ENCODE measurements around the gene RERG.

DNA sequence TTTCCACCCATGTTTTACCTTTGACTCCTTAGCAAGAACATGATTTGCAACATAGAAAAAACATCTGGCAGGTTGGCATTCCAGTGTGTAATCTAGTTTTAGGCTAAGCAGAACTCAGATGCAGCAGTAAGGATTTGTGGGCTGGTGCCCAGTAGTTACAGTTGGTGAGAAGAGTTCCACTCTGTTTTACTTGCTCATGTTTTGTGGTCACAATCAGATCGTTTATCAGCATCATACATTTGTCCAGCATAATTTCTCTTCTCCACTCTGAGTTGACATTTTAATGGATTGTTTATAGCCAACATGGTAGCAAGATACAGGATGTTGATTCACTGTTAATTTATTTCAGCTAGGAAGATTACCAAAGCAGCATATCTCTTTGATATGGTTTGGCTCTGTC, 128.4 kb downstream of the RERG start:
- TF ChIP-seq CTCF (IDR thresholded peaks at IDR 0.05 in 4 of 5, conservative IDR thresholded peaks at IDR 0.05 in 1 of 5) = no peak
- TF ChIP-seq POLR2A (IDR thresholded peaks at IDR 0.05) = no peak

Measured in gastrocnemius medialis (tissue), 4 donors.